HG02642 (cell line): ENCODE data around the gene VMAC.

Source experiments
- ATAC-seq: cut with Tn5 transposase; IDR thresholded peaks from one replicate; pipeline ENCODE4 v1.9.1; 2021; ENCODE audit warnings: mild to moderate bottlenecking; ENCODE audit not compliant: unreplicated experiment, poor library complexity

The VMAC gene

DNA sequence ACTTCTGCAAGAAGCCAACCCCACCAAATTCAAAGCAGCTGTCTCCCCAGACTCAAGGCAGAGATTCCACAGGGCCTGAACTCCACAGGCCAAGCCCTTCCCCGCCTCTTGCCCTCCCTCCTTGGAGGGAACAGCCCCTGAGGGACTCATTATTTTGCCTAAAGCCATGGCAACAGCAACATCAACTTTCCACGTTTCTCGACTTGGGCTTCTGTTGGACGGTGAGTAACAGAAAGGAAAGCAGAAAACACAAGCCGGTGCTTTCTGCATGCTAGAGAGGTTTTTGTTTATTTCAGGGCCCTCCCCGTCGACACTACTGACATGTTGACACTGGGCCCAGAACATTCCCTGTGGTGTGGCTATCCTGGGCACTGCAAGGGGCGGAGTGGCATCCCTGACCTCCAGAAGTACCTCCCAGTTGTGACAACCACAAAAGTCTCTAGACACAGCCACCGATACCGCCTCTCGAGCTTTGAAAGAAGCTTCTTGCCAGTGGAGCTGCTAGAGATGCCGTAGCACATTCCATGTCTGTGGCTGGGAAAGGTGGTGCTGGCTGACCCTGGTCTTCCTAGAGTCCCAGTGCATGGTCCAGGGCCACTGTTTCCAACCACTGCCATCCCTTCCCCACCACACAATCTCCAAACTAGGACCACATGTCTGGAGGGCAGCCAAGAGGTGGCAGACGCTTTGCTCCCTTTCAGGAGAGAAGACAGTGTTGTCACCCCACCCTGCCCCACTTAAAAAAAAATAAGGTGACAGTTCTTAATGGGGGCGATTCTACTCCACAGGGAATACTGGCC lies 22.2 kb downstream of the VMAC start:
- no peak for ATAC-seq

GRCh38 chr19:5927441-5927821 lies 22.8 kb downstream of the VMAC start:
- ATAC-seq = no peak

GRCh38 chr19:5929179-5929578 lies 24.5 kb downstream of the VMAC start:
- ATAC-seq = no peak

DNA sequence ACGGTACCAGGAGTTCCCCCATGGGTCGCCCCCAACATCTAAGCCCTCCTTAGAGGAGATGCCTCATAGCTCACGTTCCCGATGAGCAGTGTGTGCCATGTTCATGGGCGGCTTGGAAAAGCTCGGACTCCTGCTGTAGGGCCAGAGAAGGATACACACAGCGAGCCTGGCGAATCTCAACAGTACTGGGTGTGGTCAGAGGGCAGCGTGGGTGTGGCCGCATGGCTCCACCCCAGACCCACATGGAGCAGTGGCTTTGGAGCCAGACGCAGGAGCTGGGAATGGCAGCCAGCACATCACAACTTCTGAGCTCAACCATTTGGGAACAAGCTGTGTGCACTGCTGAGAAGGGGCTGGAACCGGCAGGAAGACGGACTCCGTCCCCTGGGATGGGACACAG lies 25.0 kb downstream of the VMAC start:
- ATAC-seq = no peak

GRCh38 chr19:5931251-5931650 lies 26.6 kb downstream of the VMAC start:
- no peak for ATAC-seq

DNA sequence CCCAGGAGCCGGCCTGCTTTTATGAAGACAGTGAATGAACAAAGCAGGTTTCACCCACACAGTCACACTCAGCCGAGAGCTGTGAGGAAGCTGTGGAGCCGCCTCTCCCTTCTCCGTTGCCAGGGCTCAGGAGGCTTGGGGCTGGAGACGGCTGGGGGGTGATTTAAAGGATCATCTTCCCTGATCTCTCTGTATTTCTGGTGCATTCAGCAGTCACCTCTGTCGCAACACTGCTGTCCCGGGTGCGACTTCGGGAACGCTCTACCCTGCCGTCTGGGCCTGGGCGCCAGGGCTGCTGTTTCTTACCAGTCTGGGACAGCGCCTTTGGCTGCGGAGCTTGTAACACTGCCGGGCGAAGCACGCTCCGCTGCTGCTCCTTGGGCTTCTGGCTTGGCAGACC lies 27.5 kb downstream of the VMAC start:
- no peak for ATAC-seq

GRCh38 chr19:5932609-5933262 lies 28.1 kb downstream of the VMAC start:
- ATAC-seq = no peak

GRCh38 chr19:5933391-5934068 lies 28.9 kb downstream of the VMAC start:
- ATAC-seq = no peak

DNA sequence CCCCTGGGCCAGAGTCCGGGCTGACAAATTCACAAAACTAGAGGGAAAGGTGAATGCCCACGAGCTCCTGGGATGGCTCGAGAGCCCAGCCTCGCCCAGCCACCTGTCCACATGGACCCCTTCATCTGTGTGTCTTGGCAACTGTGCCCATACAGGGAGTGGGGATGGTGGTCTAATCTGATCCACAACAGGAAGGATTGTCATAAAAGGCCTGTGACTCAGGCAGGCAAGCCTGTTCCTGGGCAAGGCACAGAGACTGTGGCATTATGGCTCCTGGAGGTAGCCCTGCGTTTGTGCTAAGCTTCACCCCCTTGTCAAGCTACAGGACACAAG lies 29.4 kb downstream of the VMAC start:
- no peak for ATAC-seq

DNA sequence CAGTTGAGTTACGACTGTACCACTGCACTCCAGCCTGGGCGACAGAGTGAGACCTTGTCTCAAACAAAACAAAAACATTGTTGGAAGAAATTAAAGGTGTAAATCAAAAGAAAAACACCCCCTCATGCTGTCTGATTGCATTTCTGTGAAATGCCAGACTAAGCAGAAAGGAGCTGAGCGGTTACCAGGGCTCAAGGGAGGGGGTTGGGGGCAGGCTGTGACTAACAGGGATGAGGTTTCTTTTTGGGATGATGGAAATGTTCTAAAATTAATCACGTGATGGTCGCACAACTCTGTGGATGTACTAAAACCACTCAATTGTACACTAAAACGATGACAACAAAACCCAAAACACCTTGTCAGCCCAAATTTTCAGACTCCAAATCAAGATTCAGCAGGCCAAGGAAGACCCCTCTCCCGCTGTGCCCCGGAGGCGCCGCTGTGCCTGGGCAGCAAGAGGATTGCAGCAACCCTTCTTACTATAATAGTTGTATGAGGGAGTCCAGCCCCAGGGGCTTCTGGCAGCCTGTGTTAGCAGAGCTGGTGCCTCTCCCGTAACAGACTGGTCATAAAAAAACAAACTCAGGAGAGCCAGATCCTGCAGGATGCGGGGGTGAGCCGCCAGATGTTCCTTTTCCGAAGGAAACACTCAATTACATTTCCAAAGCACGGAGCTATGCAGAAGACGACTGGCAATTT lies 30.3 kb downstream of the VMAC start:
- ATAC-seq = no peak

GRCh38 chr19:5935473-5936291 lies 31.0 kb downstream of the VMAC start:
- ATAC-seq = no peak

DNA sequence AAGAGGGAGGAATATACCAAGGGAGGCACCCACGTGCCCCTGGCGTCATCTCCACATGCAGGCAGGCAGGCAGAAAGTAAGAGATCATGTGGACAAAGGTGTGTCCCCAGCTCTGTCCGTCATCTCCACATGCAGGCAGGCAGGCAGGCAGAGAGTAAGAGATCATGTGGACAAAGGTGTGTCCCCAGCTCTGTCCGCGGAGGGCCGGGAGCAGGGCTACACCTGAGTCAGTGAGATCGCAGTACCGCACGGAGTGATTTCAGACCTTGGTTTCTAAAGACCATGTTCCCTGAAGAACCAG lies 31.6 kb downstream of the VMAC start:
- no peak for ATAC-seq

- ATAC-seq = no peak
Measured at GRCh38 chr19:5937550-5937949, 32.9 kb downstream of the VMAC start.

DNA sequence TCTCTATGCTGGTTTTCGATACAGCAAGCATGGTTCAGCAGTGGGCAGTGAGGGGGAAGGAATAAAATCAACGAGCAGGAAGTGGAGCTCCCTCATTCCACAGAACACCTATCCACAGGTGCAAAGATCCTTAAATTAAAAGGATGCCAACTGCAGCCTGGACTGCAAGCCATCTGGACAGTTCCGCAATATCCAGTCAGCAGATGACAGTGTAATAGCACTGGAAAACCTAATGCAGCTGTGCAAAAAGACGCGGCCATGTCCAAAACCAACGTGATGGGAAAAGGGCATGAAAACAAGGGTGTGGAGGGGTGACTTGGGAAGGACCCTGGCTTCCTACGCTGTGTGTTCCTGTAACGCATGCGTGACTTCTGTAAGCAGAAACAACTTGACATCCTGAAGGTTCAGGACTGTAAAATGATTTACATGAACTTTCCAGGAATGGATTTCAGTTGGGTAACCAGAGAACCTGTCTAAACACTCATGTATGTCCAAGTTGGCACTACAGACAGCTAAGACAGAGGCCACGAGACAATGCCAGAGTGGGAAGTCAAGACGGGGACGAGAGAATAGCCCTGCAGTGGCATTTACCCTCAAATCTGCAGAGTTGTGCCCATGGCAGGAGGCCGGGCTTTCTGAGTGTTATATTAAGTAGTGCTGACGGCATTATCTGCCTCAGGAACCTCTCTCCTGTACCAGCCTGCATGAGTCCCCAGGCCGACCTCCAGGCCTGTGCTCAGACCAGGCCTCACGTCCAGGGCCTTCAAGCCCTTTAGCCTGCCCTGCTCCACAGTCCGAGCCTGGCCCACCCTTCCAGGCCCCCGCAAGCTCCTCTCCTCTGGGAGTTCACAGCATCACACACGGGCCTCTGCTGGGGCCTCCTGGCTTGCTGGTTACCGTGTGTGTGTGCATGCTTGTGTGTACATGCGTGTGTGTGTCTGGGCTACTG lies 35.9 kb downstream of the VMAC start:
- ATAC-seq = no peak

DNA sequence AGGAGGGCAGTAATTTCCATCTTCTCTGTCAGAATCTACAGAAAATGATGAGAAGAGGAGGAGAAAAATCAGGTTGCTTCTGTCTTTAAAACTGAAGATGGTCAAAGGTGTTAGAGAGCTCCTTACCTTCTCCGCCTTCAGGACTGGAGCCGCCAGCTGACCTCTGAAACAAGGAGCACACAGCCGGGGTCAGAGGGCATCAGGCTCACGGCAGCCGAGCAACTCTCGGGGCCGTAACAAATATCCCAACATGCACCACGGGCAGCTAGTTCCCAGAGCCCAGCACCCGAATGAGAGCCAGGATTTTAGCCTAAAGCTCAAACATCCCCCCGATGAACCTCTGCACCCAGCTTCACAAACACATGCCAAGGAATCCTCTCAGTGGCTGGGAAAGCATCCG lies 37.0 kb downstream of the VMAC start:
- ATAC-seq = no peak

DNA sequence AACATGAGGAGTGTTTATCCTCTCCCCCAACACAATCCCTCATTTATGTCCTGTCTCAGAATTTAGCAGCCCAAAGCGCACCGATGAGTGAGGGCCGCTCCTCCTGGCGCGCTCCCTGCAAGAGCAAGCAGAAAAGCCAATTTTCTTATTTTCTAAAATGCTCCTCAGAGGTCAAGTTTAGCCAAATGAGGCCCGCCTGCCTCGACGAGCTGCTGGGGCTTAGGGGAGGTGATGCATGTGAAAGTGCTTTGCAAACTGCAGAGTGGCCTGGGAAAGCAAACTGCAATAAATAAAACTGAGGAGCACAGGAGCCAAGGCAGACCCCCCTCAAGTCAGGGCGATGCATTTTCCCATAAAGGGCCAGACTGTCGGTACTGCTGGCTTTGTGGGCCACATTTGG lies 38.4 kb downstream of the VMAC start:
- no peak for ATAC-seq

GRCh38 chr19:5943623-5944022 lies 39.0 kb downstream of the VMAC start:
- ATAC-seq = no peak

DNA sequence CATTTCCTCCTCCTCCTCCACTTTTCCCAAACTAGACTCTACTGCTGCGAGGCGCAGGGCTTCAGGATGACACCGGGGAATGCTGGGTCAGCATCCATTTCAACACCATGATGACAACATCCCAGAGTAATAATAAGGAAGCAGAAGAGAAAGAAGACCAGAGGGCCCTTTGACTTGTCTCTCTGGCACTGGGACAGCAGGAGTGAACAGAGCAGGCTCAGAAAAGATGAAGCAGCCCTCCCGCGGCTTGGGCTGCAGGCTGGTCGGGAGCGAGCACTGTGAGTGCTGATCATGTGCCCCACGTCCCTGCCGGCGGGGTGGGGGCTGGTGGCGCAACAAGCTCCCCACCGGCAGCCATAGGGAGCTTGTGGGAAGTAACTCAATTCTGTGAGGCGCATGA lies 42.8 kb downstream of the VMAC start:
- no peak for ATAC-seq
